Nucleus accumbens (tissue), 56 donors: ENCODE results near the gene MYO1D.
"Not testable (repeated sequence)": the region's sequence is repeated elsewhere in the genome, so short reads cannot be mapped to it uniquely, and the experiment has no call there.

Experiments used
- DNase-seq, 56 donors: peaks; one replicate each; lab custom pipeline; 2025; lab: John Stamatoyannopoulos, UW

The MYO1D gene

GRCh38 chr17:32876417-32877163, at the start of gene MYO1D:
TSS of gene MYO1D (minus strand) at chr17:32877124. CDS start at chr17:32876872, 252 bp downstream.
- peak in 32 of 56 donors; percentile 12 to 73 (median 57) for DNase-seq

GRCh38 chr17:32926183-32926582, 49.3 kb upstream of the MYO1D start:
- no peak for DNase-seq

DNA sequence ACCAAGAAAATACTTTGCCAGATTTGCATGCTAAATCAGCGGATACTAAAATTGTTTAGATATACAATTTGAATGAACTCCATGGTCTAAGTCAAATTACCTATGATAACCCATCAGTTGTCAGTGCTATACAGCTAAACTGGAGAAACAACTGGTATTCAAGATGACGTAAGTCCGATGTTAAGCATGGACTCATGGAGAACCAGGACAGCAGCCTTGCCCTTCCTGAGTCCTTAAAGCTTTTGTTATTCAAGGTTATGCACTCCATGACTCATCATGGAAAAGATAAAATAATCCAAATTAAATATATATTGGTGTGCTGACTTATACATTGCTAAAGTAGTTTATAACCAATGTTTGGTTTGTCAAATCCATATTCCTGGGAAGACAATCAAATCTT, 47.0 kb upstream of the MYO1D start:
- DNase-seq, result not testable (repeated sequence)

DNA sequence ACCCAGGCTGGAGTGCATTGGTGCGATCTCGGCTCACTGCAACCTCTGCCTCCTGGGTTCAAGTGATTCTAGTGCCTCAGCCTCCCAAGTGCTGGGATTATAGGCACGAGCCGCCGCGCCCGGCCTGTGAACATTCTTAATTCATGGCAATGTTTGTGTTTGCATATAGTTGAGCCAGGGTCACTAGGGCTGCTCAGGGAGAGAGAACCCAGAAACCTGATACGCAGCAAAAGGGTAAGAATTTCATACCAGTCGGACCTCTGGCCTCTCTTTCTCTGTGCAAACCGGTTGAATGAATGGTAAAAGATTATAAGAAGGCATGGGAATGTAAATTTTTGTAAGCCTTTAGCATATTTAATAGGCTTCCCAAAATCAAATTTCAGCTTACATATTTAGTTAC, 44.1 kb upstream of the MYO1D start:
- no peak for DNase-seq

DNA sequence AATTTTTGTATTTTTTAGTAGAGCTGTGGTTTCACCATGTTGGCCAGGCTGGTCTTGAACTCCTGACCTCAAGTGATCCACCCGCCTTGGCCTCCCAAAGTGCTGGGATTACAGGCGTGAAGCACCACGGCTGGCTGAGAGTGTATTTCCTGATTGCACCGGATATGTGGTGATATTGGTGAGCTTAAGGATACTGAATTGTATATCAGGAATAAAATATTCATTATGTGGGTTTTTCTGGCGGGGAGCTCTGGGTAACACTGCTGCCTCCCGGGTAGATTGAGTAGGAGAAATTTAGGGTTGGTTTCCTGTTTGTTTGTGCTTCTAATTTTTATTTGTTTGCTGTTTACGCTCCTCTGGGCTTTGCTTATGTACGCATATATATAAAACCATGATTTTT, 43.4 kb upstream of the MYO1D start:
- DNase-seq, result no peak

- not testable (repeated sequence) for DNase-seq
Observed at GRCh38 chr17:32919876-32920275, 43.0 kb upstream of the MYO1D start.

DNA sequence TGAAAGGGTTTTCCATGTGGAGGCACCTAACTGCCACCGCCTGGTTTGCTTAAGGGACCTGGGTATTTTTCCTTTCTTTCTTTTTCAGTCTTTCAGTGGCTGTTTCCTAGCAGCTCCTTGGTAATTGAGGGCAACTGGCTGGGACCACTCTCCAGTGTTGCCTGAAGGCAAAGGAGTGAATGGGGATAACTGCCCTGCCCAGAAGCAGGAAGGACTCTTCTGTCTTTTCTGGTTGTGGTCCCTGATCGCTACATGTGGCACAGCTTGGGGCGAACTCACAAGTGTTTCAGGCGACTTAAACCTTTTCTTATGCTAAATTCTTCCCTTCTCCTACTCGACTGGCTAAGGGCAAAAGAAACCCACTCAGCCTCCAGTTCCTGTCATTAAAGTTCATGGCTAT, 40.9 kb upstream of the MYO1D start:
- no peak for DNase-seq

- DNase-seq, result no peak
Observed at GRCh38 chr17:32917081-32917480, 40.2 kb upstream of the MYO1D start.

- DNase-seq, result no peak
Observed at GRCh38 chr17:32916134-32916533, 39.2 kb upstream of the MYO1D start.

- DNase-seq, result no peak
Observed at GRCh38 chr17:32915245-32915644, 38.3 kb upstream of the MYO1D start.

DNA sequence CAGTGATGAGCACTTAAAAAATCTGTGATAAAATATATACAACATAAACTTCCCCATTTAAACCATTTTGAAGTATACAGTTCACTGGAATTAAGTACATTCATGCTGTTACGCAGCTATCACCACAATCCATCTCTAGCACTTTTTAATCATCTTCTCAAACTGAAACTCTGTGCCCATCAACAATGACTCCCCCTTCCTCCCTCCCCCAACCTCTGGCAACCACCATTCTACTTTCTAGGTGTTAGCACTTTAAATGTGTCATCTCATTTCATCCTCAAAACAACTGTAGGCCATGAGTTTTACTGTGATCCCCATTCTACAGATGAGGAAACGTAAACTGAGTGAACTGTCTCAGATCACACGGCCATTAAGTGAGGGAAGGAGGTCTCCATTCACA, 37.3 kb upstream of the MYO1D start:
- DNase-seq, result no peak

DNA sequence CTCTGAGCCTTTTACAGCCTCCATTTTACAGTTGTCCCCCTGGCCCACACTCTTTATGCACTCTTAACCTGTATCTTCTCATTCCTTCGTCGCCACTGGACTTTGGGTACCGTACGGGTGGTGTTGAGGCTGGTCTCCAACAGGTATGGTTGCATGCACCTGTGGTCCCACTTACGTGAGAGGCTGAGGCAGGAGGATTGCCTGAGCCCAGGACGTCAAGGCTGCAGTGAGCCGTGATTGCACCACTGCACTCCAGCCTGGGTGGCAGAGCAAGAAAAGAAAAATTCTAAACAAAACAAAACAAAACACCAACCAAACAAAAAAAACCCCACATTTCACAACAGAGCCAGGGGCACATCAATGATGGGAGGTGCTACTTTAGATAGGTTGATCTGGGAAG, 36.7 kb upstream of the MYO1D start:
- DNase-seq, result no peak

GRCh38 chr17:32912218-32912897, 35.4 kb upstream of the MYO1D start:
- DNase-seq, result peak in 12 of 56 donors; percentile 11 to 45 (median 29)

GRCh38 chr17:32910769-32911168, 33.8 kb upstream of the MYO1D start:
- no peak for DNase-seq

DNA sequence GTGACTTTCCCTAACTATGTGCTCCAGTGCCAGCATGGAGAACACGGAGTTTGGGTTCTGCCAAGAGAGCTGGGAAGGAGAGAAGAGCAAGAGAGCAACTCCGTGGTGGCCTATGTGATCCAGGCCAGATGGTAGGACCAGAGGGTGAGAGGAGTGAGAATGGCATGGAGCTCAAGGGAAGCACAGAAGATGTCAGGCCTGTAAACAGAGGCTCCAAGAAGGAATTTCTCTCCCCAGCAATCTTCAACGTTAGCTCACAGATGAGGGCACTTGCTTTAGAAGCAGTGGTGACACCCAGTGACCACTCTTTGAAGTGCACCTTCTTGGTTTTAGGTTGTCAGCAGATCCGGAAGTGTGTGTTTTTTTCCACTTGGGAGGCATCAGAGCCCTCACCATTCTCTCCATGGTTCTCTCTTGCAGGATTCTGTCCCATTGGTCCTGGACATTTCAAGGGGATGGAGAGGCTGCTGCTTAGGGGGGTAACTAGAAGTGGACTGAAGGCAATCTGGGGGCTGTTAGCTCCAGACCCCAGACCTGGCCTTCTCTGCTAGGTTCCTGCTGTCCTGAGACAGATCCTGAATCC, 33.0 kb upstream of the MYO1D start:
- DNase-seq, result peak in 45 of 56 donors; percentile 7 to 80 (median 39)

DNA sequence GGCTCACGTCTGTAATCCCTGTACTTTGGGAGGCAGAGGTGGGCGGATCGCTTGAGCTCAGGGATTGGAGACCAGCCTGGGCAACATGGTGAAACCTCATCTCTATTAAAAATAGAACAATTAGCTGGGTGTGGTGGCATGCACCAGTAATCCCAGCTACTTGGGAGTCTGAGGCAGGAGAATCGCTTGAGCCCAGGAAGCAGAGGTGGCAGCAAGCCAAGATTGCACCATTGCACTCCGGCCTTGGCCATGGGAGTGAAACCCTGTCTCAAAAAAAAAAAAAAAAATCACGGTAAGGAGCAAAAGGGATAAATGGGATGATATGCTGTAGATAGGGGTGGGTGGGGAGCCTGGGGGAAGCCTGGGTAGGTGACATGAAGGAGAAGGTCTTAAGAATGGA, 30.7 kb upstream of the MYO1D start:
- no peak for DNase-seq

GRCh38 chr17:32904891-32905290, 28.0 kb upstream of the MYO1D start:
- no peak for DNase-seq

DNA sequence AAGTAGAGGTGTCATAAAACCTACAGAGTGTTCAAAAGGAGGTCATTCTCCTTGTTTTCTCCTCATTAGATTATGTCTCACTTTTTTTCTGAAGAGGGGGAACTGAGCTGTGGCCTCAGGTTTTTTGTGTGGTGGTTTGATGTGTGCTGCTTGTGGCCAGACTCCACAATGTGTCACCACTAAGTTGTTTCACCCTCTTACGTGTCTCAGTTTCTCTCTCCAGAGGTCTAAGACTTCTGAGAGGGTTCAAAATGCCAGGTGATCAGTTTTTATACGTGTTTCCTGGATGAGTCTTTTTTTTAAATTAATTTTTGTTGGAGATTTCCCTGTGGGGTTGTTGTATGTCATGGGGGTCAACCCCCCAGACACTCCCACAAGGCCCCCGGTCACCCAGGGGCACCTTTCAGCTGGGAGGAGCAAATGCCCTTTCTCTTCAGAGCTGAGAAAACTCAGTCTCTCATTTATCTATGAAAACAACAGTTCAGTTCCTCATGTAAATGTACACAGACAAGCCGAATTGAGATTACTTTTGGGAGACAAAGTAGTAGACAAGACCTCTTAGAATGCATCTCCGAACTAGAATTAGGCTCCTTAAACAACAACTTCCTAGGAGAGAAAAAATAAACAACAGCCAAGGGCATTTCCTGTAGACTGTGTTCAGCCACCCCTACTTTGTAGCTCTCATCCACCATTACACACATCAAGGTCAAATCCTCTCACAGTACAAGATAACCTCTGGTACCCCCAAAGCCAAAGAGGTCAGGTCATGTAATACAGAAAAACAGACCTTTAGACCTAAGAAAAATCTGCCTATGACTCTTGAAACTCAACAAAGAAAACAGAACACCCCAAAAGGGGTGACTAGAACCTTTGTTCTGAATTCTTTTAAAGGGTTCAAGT, 27.1 kb upstream of the MYO1D start:
- no peak for DNase-seq

DNA sequence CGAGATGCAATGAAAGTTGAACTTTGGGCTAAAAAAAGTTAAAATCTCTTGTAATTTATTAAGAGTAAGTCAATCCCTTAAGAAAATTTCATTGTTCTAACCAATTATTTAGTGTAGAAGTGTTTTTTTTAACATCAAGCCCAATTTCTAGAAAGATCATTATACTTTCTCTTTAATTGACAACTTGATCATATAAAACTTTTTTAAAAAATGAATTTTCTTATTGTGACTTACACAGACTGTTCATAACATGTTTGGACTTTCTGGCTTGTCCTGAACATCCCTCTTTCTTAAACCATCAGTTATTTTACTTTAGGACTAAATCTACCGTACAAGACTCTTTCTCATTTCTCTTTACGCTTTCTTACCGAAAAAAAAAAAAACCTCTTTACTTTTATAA, 24.8 kb upstream of the MYO1D start:
- no peak for DNase-seq

GRCh38 chr17:32899236-32900013, 22.5 kb upstream of the MYO1D start:
- DNase-seq, result no peak
